Choroid plexus epithelial cell (primary cell): ENCODE data around the gene RREB1.

Source experiments
- DNase-seq: peaks from one replicate; pipeline ENCODE4 v3.0.0-alpha.2; 2010; ENCODE audit warnings: low read depth
- H3K4me3 ChIP-seq: 2 replicates; pipeline ENCODE4 v1.5.1; 2011; ENCODE audit warnings: low read depth, mild to moderate bottlenecking, control low read depth, low read length, moderate library complexity
- TF ChIP-seq, protein P1 (sequence below): conservative IDR thresholded peaks from 2 replicates; pipeline ENCODE4 v1.5.1; 2011; ENCODE audit warnings: low read depth, mild to moderate bottlenecking, control low read depth, inconsistent platforms, low read length, moderate library complexity

RREB1 gene

DNA sequence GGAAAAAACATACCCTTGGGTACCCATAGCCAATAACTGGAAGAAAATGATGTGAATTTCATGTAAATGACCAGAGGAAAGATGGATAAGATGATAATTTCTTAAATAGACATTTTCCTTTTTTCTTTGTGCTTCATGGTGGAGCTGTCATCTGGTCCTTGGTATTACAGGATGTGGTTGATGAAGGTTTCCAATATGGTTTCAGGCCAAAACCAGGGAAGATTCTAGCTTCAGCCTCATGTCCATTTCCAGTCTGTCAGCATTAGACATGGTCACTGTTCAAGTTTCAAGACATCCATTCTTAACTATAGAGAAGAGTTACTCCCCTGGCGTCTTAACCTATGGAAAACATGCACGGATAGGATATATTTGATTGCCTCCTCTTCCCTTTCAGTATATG, 141.6 kb downstream of the RREB1 start:
- TF ChIP-seq, protein P1, sequence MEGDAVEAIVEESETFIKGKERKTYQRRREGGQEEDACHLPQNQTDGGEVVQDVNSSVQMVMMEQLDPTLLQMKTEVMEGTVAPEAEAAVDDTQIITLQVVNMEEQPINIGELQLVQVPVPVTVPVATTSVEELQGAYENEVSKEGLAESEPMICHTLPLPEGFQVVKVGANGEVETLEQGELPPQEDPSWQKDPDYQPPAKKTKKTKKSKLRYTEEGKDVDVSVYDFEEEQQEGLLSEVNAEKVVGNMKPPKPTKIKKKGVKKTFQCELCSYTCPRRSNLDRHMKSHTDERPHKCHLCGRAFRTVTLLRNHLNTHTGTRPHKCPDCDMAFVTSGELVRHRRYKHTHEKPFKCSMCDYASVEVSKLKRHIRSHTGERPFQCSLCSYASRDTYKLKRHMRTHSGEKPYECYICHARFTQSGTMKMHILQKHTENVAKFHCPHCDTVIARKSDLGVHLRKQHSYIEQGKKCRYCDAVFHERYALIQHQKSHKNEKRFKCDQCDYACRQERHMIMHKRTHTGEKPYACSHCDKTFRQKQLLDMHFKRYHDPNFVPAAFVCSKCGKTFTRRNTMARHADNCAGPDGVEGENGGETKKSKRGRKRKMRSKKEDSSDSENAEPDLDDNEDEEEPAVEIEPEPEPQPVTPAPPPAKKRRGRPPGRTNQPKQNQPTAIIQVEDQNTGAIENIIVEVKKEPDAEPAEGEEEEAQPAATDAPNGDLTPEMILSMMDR: no peak
- no peak for DNase-seq
- no peak overlapping the region for H3K4me3 ChIP-seq

DNA sequence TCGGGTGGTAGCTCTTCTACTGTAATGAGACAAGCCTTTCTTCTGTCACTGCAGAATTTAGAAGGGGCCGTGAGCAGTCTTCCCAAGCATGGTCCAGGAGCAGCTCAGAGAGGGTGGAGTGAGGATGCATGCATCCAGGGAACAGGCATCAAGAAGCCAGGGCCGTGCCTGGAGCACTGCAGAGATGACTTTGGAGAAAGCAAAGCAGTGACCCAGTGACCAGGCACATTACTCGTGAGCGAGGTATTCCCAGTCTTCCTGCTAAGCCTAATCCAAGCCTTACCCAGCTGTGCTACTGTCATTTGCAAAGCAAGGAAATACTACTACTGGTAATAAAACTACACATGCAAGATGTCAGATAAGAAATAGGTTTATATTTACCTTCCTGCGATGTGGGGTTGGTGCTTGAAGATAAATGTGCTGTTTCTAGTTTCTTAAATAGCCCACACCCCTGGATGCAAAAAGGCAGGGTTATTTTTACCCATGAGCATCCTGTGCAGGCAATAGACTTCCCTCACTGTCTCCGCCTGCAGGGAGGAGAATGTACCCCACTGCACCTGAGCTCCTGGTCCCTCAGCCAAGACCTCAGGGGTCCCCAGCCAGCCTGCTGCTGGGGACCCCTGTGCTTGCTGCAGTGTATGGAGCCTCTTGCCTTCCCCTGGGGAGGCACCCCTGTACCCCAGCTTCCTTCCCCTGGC, 142.3 kb downstream of the RREB1 start:
- DNase-seq: no peak
- TF ChIP-seq, protein P1: no peak
- H3K4me3 ChIP-seq: no peak overlapping the region

DNA sequence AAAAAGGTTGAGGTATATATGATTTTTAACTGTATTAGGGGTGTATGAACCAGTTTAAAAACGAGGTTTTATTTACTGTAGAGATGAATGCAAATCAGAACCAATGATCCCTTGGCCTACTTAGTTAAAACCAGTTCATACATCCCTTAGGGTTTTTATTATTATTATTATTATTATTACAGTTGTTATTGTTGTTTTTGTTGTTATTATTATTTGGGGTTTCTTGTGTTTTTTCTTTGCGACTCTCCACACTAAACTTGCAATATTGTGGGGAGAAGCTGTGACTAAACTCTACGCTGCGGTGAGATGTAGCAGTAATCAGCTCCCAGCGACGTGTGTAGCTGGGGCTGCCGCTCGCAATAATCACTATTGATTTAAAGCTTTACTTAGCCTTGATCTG, 143.1 kb downstream of the RREB1 start:
- no peak for DNase-seq
- TF ChIP-seq, protein P1: no peak

DNA sequence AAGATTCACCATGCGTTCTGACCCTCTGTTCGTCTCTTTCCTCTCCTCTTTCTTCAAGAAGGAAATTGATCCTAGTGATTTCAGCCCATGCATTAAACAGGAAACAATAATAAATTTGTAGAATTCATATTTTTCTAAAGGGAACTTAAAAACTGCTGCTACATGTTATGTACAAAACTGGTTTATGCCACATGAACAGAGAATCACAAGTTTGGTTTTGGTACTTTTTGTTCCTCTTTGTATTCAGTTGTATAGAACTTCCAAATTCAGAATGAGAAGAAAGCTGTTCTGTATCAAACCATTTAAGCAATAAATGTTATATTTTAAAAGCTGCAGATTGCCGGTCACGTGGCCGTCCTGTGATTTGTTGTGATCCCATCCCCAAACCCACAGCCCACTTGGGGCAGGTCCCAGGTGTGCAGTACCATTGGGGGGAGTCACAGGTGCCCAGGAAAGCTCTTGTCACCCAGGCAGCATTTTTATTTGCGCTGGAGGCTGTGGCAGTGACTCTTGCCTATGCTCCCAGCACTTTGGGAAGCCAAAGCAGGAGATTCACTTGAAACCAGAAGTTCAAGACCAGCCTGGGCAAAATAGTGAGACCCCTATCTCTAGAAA, 144.0 kb downstream of the RREB1 start:
- DNase-seq: no peak
- TF ChIP-seq, protein P1: no peak
- no peak overlapping the region for H3K4me3 ChIP-seq

More for the DNA sequence above, 143.1 kb downstream of the RREB1 start:
- H3K4me3 ChIP-seq: no peak overlapping the region

DNA sequence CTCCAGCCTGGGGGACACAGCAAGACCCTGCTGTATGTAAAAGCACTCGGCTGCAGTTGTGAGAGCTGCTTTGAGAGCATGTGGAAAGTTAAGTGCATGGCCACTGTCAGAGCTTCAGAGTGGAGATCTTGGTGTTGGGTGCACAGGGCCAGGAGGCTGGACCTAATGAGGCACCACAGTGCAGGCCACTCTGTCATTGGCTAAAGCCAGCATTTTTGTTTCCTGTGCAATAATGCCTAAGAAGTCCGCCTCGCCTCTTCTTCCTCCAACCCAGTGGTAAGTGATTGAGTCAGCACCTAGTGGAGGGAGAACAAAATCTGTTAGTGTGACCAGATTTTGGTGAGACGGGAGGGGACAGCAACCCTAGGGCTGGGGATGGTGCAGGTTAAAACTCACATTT, 144.6 kb downstream of the RREB1 start:
- DNase-seq: no peak
- no peak overlapping the region for H3K4me3 ChIP-seq
- TF ChIP-seq, protein P1: no peak

DNA sequence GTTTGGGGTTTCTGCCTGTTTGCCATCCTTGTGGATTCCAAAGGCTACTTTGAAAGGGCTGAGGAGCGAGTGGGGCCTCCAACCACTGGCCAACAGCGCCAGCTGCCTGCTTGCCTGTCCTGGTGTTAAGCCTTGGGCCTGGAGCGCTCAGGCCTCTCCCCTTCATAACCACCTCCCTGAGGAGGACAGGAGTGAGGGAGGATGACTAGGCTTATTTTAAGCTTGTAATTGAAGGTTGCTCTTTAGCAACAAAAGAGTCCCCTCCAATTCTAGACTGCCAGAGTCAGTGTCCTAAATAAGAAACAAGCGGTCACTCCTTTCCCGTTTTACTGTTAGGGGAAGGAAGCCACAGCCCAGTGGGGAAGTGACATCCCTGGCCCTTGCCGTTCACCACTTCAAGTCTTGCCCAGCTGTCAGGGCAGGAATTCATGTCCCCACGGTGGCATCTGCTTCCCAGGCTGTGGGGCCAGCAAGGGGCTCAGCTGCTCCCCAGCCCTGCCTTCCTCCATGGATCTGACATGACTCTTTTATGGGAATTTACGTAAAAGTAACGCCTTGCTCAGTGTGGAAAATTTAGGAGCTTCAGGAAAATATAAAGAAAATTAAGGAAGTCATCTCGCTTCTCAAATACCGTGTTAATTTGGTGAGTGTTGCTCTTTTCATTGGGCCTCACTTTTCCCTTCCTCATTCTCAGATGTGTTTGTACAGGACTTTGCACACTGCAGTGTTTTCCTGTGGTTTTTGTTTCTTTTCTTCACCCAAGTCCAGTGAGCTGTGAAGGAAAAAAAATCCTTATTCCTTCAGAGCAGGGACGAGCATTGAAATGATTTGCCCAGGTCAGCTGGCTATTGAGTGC, 147.4 kb downstream of the RREB1 start:
- no peak overlapping the region for H3K4me3 ChIP-seq
- TF ChIP-seq, protein P1: no peak
- DNase-seq: no peak
